ENCODE measurements around the gene IGSF9.

IGSF9 gene

GRCh38 chr1:159921251-159921650 is 24.2 kb downstream of the IGSF9 start:
- DNase-seq (ENCODE audit: insufficient read length, low spot score) (no peak), FAIRE-seq (no peak)
- TF ChIP-seq POLR2AphosphoS5 (IDR thresholded peaks at IDR 0.05; ENCODE audit: low read depth, low read length): peak; percentile 17; the same call in 1 of the 2 replicates
- TF ChIP-seq SPI1 (IDR thresholded peaks at IDR 0.05; ENCODE audit: low read depth, low read length): no peak; the same call in 1 of the 2 replicates

- TF ChIP-seq PAX5 (IDR thresholded peaks at IDR 0.05; ENCODE audit: insufficient read depth, low read length, severe bottlenecking): no peak
- no peak for TF ChIP-seq POLR2A (IDR thresholded peaks at IDR 0.05; ENCODE audit: low read depth, low read length)
- TF ChIP-seq SPI1 (IDR thresholded peaks at IDR 0.05; ENCODE audit: low read depth, low read length): no peak
- no peak for TF ChIP-seq POLR2AphosphoS5 (IDR thresholded peaks at IDR 0.05; ENCODE audit: low read depth, low read length)
- no peak for TF ChIP-seq TAF1 (IDR thresholded peaks at IDR 0.05; ENCODE audit: low read depth, low read length)
- TF ChIP-seq POU2F2 (IDR thresholded peaks at IDR 0.05; ENCODE audit: low read depth, low read length): no peak
- FAIRE-seq (no peak), DNase-seq (ENCODE audit: insufficient read length, low spot score) (no peak)
Observed at GRCh38 chr1:159920651-159921050, 24.8 kb downstream of the IGSF9 start.

GRCh38 chr1:159920202-159920601 is 25.2 kb downstream of the IGSF9 start:
- no peak for DNase-seq (ENCODE audit: insufficient read length, low spot score)
- TF ChIP-seq POLR2AphosphoS5 (IDR thresholded peaks at IDR 0.05; ENCODE audit: low read depth, low read length) (no peak), SPI1 (IDR thresholded peaks at IDR 0.05; ENCODE audit: low read depth, low read length) (no peak)
- FAIRE-seq: no peak

- FAIRE-seq: no peak
- DNase-seq (ENCODE audit: insufficient read length, low spot score): no peak
- no peak for TF ChIP-seq TAF1 (IDR thresholded peaks at IDR 0.05; ENCODE audit: low read depth, low read length)
- TF ChIP-seq POLR2A (IDR thresholded peaks at IDR 0.05; ENCODE audit: low read depth, low read length): no peak
- TF ChIP-seq POLR2AphosphoS5 (IDR thresholded peaks at IDR 0.05; ENCODE audit: low read depth, low read length): no peak
- no peak for TF ChIP-seq SPI1 (IDR thresholded peaks at IDR 0.05; ENCODE audit: low read depth, low read length)
- no peak for TF ChIP-seq POU2F2 (IDR thresholded peaks at IDR 0.05; ENCODE audit: low read depth, low read length)
Observed at GRCh38 chr1:159919236-159919865, 26.1 kb downstream of the IGSF9 start.

GRCh38 chr1:159918352-159919200 is 26.8 kb downstream of the IGSF9 start:
- no peak for TF ChIP-seq SPI1 (IDR thresholded peaks at IDR 0.05; ENCODE audit: low read depth, low read length)
- TF ChIP-seq POU2F2 (IDR thresholded peaks at IDR 0.05; ENCODE audit: low read depth, low read length): no peak
- TF ChIP-seq POLR2A (IDR thresholded peaks at IDR 0.05; ENCODE audit: low read depth, low read length): no peak
- TF ChIP-seq TAF1 (IDR thresholded peaks at IDR 0.05; ENCODE audit: low read depth, low read length): no peak
- no peak for TF ChIP-seq PAX5 (IDR thresholded peaks at IDR 0.05; ENCODE audit: insufficient read depth, low read length, severe bottlenecking)
- no peak for TF ChIP-seq POLR2AphosphoS5 (IDR thresholded peaks at IDR 0.05; ENCODE audit: low read depth, low read length)
- FAIRE-seq (no peak), DNase-seq (ENCODE audit: insufficient read length, low spot score) (no peak)

- peak; percentile 5 for FAIRE-seq
- TF ChIP-seq POLR2A (IDR thresholded peaks at IDR 0.05; ENCODE audit: low read depth, low read length): peak; percentile 47; the same call in 1 of the 2 replicates
- no peak for TF ChIP-seq POLR2AphosphoS5 (IDR thresholded peaks at IDR 0.05; ENCODE audit: low read depth, low read length)
- DNase-seq (ENCODE audit: insufficient read length, low spot score): no peak
Observed at GRCh38 chr1:159917533-159918351, 27.7 kb downstream of the IGSF9 start.

GRCh38 chr1:159916242-159917051 is 29.0 kb downstream of the IGSF9 start:
- no peak for TF ChIP-seq POLR2AphosphoS5 (IDR thresholded peaks at IDR 0.05; ENCODE audit: low read depth, low read length)
- TF ChIP-seq TAF1 (IDR thresholded peaks at IDR 0.05; ENCODE audit: low read depth, low read length): no peak
- TF ChIP-seq POLR2A (IDR thresholded peaks at IDR 0.05; ENCODE audit: low read depth, low read length): no peak
- TF ChIP-seq PAX5 (IDR thresholded peaks at IDR 0.05; ENCODE audit: insufficient read depth, low read length, severe bottlenecking): no peak
- TF ChIP-seq POU2F2 (IDR thresholded peaks at IDR 0.05; ENCODE audit: low read depth, low read length): no peak
- no peak for TF ChIP-seq SPI1 (IDR thresholded peaks at IDR 0.05; ENCODE audit: low read depth, low read length)
- no peak for DNase-seq (ENCODE audit: insufficient read length, low spot score)
- FAIRE-seq: no peak

GRCh38 chr1:159915571-159916241 is 29.7 kb downstream of the IGSF9 start:
- DNase-seq (ENCODE audit: insufficient read length, low spot score) (no peak), FAIRE-seq (no peak)
- peak; percentile 46; the same call in 1 of the 2 replicates for TF ChIP-seq POLR2A (IDR thresholded peaks at IDR 0.05; ENCODE audit: low read depth, low read length)
- TF ChIP-seq POU2F2 (IDR thresholded peaks at IDR 0.05; ENCODE audit: low read depth, low read length): 0 out of 2 replicates have a peak, but pooled peaks have one; percentile 25
- TF ChIP-seq PAX5 (IDR thresholded peaks at IDR 0.05; ENCODE audit: insufficient read depth, low read length, severe bottlenecking): no peak
- peak; percentile 81 for TF ChIP-seq POLR2AphosphoS5 (IDR thresholded peaks at IDR 0.05; ENCODE audit: low read depth, low read length)
- TF ChIP-seq SPI1 (IDR thresholded peaks at IDR 0.05; ENCODE audit: low read depth, low read length): no peak
- no peak for TF ChIP-seq TAF1 (IDR thresholded peaks at IDR 0.05; ENCODE audit: low read depth, low read length)
